ENCODE measurements around the gene AFAP1. TPM values are rescaled to one million over a fixed set of nuclear protein-coding genes. Genes with fewer than 3 reads are reported as not detected.
A peak's percentile ranks its signal among the peaks of the same experiment; 100 is the strongest.

AFAP1 gene
- total and polyA plus RNA-seq, 2 of the 8 experiments (the other 6 are each of a cell fraction or from before 2014, with no cell fraction given): 3.6 to 18.2 TPM

DNA sequence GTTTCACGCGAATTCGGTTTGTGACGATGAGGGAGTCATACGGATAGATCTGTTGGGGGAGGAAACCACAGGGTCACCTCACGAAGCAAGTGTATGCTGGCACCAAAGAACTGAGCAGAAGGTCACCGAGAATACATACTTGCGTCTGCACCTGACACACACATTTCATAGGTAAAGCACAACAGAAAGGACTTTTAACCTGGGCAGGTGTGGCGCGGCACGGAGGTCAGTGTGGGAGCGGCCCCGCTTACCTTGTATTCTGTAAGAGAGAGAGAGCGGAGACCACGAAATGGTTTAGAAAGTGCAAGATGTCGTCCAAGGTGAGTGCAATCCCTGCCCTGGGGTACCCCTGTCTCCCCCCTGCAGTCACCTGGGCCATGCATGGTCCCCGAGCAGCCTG lies 43.6 kb upstream of the AFAP1 start:
- POLR2A ChIA-PET (ENCODE audit: partially characterized antibody): interaction anchor here (0.8 kb wide), 2 partner anchors 44 to 88 kb away, joined by 3 read pairs; partner anchors contain the start of gene AFAP1
- Histone ChIP-seq H3K23me2 (ENCODE audit: low read depth, low read length) (no peaks in the 10 kb centered on the region), H2BK120ac (replicated peaks; ENCODE audit: low read depth, low read length) (no peak overlapping the region), H2BK20ac (ENCODE audit: low read length) (no peak overlapping the region), H3K18ac (ENCODE audit: extremely low read depth, low read length) (no peak overlapping the region), H3K27me3 (replicated peaks in 1 of 4; ENCODE audit: control insufficient read depth in 3 of 4, extremely low read depth in 1 of 4, insufficient read depth in 3 of 4, low read length in 3 of 4) (no peaks in the 10 kb centered on the region), H2AK5ac (ENCODE audit: low read depth, low read length) (no peak overlapping the region), H2BK12ac (ENCODE audit: low read depth, low read length) (no peak overlapping the region), H3K23ac (ENCODE audit: insufficient read length) (no peak overlapping the region), H4K20me1 (replicated peaks in 1 of 2; ENCODE audit: control insufficient read depth in 1 of 2, insufficient read depth in 2 of 2, low read length in 2 of 2) (no peaks in the 10 kb centered on the region), H3K4me2 (ENCODE audit: insufficient read depth in 1 of 2, low read depth in 2 of 2, low read length in 2 of 2) (no peak overlapping the region), H2BK15ac (ENCODE audit: low read length) (peak overlapping the region; percentile 65; the same call in 1 of the 2 replicates), H3K9me3 (ENCODE audit: insufficient read depth in 2 of 2, low read depth in 1 of 2, low read length in 1 of 2) (no peaks in the 10 kb centered on the region), H2BK5ac (ENCODE audit: low read depth, low read length) (no peak overlapping the region), H3K9ac (replicated peaks in 1 of 4; ENCODE audit: extremely low read depth in 1 of 4, low read depth in 3 of 4, low read length in 3 of 4) (no peak overlapping the region), H4K91ac (replicated peaks; ENCODE audit: insufficient read length, low read length) (no peak overlapping the region), H3K79me2 (ENCODE audit: control insufficient read depth in 1 of 2, insufficient read depth in 2 of 2, low read length in 2 of 2) (no peaks in the 10 kb centered on the region), H3K4me1 (replicated peaks in 1 of 4; ENCODE audit: control insufficient read depth in 3 of 4, insufficient read depth in 4 of 4, low read length in 3 of 4) (peaks cover 3 to 22% (median 15%) of the 10 kb centered on the region in 4 experiments), H3K4me3 (ENCODE audit: extremely low read depth in 1 of 4, insufficient read depth in 2 of 4, low read depth in 3 of 4, low read length in 4 of 4) (no peak overlapping the region), H3K14ac (ENCODE audit: insufficient read length) (no peak overlapping the region), H3K79me1 (ENCODE audit: low read depth, low read length) (no peaks in the 10 kb centered on the region), H4K5ac (ENCODE audit: insufficient read length, low read depth, low read length) (no peak overlapping the region), H3K27ac (ENCODE audit: low read depth, low read length) (no peak overlapping the region), H2AFZ (ENCODE audit: low read length) (no peak overlapping the region), H3K36me3 (ENCODE audit: control insufficient read depth in 2 of 4, insufficient read depth in 4 of 4, low read length in 3 of 4) (no peaks in the 10 kb centered on the region), H3K56ac (replicated peaks; ENCODE audit: insufficient read length, low read depth, low read length) (no peak overlapping the region), H3K4ac (replicated peaks; ENCODE audit: insufficient read length, low read depth, low read length) (no peak overlapping the region), H4K8ac (ENCODE audit: extremely low read depth, insufficient read depth, low read length) (no peak overlapping the region; the same call in none of the 2 replicates)
- WGBS, 2 experiments (ENCODE audit: extremely low coverage in 1 of 2, insufficient coverage in 1 of 2, insufficient read length in 1 of 2, insufficient replicate concordance in 2 of 2, low coverage in 1 of 2, low lambda C conversion rate in 2 of 2, missing lambda C conversion rate in 1 of 2): 91% methylated on average over 17 of the region's 17 CpGs; no CpG with 5 or more reads in 1 of the 2 experiments
- FAIRE-seq (no peak), DNase-seq (ENCODE audit: low read depth in 1 of 2, low spot score in 2 of 2) (no peak)
- CTCF ChIA-PET (ENCODE audit: partially characterized antibody): interaction anchor here (1.0 to 7.4 kb wide), 5 partner anchors 10 to 221 kb away, joined by 3 to 38 read pairs (median 35); partner anchors contain the start of gene AFAP1
- TF ChIP-seq CREB1 (IDR thresholded peaks at IDR 0.05): no peak
- no peak for TF ChIP-seq PHF8 (conservative IDR thresholded peaks at IDR 0.05; ENCODE audit: low read depth, low read length)
- no peak for TF ChIP-seq TAF1 (IDR thresholded peaks at IDR 0.05; ENCODE audit: low read depth, low read length)
- no peak for TF ChIP-seq YY1 (IDR thresholded peaks at IDR 0.05; ENCODE audit: low read depth, low read length)
- TF ChIP-seq MAFK (IDR thresholded peaks at IDR 0.05; ENCODE audit: low read depth, low read length): no peak
- TF ChIP-seq GTF2F1 (IDR thresholded peaks at IDR 0.05; ENCODE audit: borderline replicate concordance, low read depth, low read length): no peak
- TF ChIP-seq SRF (IDR thresholded peaks at IDR 0.05; ENCODE audit: low read depth, low read length): no peak
- no peak for TF ChIP-seq JUN (IDR thresholded peaks at IDR 0.05; ENCODE audit: low read depth, low read length)
- TF ChIP-seq SP4 (IDR thresholded peaks at IDR 0.05; ENCODE audit: low read length): no peak
- TF ChIP-seq CBX8 (IDR thresholded peaks at IDR 0.05; ENCODE audit: borderline replicate concordance, low read depth, low read length): no peak
- TF ChIP-seq JUND (IDR thresholded peaks at IDR 0.05; ENCODE audit: low read length): no peak
- no peak for TF ChIP-seq POU5F1 (IDR thresholded peaks at IDR 0.05; ENCODE audit: low read depth, low read length)
- no peak for TF ChIP-seq TAF7 (optimal IDR thresholded peaks at IDR 0.05; ENCODE audit: borderline replicate concordance, low read depth, low read length)

All from H1 (cell line).